GM12873 (cell line): ENCODE results near the gene MAPKAPK3.

Source experiments
- CTCF ChIP-seq: IDR thresholded peaks from 2 replicates; pipeline ENCODE4 v1.5.1; 2012; ENCODE audit warnings: low read depth, mild to moderate bottlenecking, moderate library complexity, low read length, control low read depth; ENCODE audit not compliant: insufficient read depth; ENCODE audit errors: missing control alignments

The MAPKAPK3 gene

GRCh38 chr3:50660386-50660785 lies 43.4 kb downstream of the MAPKAPK3 start:
- no peak for TF ChIP-seq CTCF

GRCh38 chr3:50661321-50661837 lies 44.4 kb downstream of the MAPKAPK3 start:
- TF ChIP-seq CTCF: no peak

DNA sequence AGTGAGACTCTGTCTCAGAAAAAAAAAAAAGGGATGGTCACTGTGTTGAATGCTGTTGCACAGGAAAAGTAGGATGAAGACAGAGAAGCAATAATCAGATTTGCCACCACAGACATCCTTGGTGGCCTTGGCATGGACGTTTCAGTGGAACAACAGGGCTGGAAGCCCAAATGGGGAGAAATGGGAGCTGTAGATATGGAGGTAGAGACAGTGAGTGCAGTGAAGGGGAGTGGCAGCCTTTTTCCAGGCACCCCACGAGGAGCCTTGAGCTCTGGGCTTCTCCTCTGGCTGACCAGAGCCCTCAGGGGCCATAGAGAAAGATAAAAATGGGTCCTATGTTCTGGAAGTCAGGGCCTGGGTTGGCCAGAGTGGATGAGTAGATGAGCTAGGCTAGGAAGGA lies 45.5 kb downstream of the MAPKAPK3 start:
- no peak for TF ChIP-seq CTCF

DNA sequence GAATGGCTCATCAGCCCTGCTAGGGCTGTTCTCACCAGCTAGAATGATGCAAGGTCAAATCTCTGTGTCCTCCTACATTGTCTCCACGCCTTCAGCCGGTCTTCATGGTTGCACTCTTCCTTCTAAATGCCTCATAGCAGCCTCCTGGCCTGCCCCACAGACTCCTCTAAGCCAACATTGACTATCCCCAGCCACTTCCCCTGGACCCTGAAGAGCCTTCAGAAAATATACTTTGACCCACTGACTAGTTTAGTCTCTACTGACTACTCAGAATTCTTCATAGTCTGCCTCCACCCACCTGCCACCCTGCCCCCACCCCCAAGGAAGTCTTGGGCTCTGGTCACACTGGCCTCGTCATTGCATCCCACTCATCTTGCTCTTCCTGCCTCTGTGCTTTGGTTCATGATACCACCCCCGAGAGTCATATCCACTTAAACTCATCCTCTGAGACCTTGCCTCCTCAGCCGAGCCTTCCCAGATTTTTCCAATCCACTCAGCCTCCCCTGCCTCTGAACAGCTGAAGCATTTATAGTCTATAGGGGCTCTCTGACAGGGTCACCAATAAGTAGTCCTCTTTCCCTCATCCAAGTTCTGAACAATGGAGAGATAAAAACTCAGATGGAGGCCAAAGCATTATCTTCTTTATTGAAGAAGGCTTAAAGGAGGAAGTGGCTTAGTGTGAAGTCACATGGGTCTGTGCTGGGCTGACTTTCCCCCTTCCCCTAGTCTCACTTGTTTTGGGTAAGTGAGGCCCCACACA lies 48.3 kb downstream of the MAPKAPK3 start:
- TF ChIP-seq CTCF: no peak

GRCh38 chr3:50666837-50667236 lies 49.9 kb downstream of the MAPKAPK3 start:
- no peak for TF ChIP-seq CTCF

DNA sequence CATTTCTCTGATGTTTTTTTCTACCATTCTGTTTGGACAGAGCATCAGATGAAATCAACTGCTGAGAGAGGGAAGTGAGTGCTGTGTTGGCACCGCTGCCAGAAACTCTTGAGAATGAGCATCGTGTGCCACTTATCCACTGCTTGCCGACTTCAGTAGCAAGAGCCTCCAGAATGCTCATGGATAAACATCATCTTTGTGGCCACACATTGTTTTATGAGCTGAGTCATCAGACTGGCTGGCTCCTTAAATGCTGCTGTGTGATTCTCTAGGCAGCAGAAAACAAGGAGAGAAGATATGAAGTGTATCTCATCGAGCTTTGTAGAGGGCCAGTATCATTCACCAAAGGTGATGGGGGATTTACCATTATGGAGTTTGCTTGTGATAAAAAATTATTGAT lies 54.4 kb downstream of the MAPKAPK3 start:
- no peak for TF ChIP-seq CTCF

DNA sequence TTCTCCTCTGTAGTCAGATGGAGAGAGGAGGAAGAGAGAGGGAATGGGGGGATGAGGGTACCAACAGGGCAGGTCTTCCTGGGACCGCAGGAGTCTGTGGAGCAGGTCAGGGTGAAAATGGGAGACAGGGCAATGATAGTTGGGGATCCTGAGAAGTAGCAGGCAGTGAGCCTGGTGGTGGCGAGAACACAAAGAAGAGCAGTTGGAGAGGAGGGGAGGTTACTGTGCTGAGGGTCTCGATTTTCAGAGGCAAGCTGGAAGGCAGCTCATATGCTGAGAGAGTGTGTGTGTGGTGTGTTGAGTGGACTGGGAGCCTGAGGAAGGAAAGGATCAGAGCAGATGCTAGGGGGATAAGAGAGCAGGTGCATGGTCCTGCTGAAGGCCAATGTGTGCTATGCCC lies 55.7 kb downstream of the MAPKAPK3 start:
- TF ChIP-seq CTCF: no peak
